GM23338 (cell line): ENCODE measurements around the gene COA4. TPM values are rescaled to one million over a fixed set of nuclear protein-coding genes. Genes with fewer than 3 reads are reported as not detected.

Source experiments
- ATAC-seq: fragments of 200-7000 bp; cut with Tn5 transposase; 3 replicates; pipeline ENCODE4 v1.9.1; 2020
- DNase-seq: peaks from one replicate; pipeline ENCODE4 v3.0.0-alpha.2; 2015; ENCODE audit warnings: low spot score
- H2AFZ ChIP-seq: fragments of 200-600 bp; sonication (generic); 2 replicates; pipeline ENCODE4 v1.8.0; 2016; ENCODE audit warnings: antibody characterized with exemption, mild to moderate bottlenecking, moderate library complexity
- H3F3A ChIP-seq: fragments of 200-600 bp; sonication (generic); replicated peaks from 2 replicates; pipeline ENCODE4 v1.8.0; 2017; ENCODE audit warnings: antibody characterized with exemption, mixed run types, low read depth
- H3K27ac ChIP-seq: fragments of 200-600 bp; sonication (generic); 2 replicates; pipeline ENCODE4 v1.6.1; 2016; ENCODE audit warnings: low read depth
- H3K27me3 ChIP-seq: fragments of 200-600 bp; sonication (generic); 2 replicates; pipeline ENCODE4 v1.8.0; 2016; ENCODE audit warnings: mild to moderate bottlenecking, mixed run types, moderate library complexity; ENCODE audit not compliant: insufficient read depth
- H3K36me3 ChIP-seq: fragments of 200-600 bp; sonication (generic); 2 replicates; pipeline ENCODE4 v1.8.0; 2016; ENCODE audit warnings: mild to moderate bottlenecking; ENCODE audit not compliant: insufficient read depth
- H3K4me1 ChIP-seq: fragments of 200-600 bp; sonication (generic); 2 replicates; pipeline ENCODE4 v1.8.0; 2016; ENCODE audit warnings: mild to moderate bottlenecking, moderate library complexity; ENCODE audit not compliant: insufficient read depth
- H3K4me2 ChIP-seq: fragments of 200-600 bp; sonication (generic); 2 replicates; pipeline ENCODE4 v1.7.1; 2017; ENCODE audit warnings: mixed run types
- H3K4me3 ChIP-seq: fragments of 200-600 bp; sonication (generic); 2 replicates; pipeline ENCODE4 v1.6.1; 2016; ENCODE audit warnings: mixed run types
- H3K79me2 ChIP-seq: fragments of 200-600 bp; sonication (generic); replicated peaks from 2 replicates; pipeline ENCODE4 v1.8.0; 2017; ENCODE audit warnings: mild to moderate bottlenecking; ENCODE audit not compliant: insufficient read depth
- H3K9me2 ChIP-seq: fragments of 200-600 bp; sonication (generic); 2 replicates; pipeline ENCODE4 v1.8.0; 2017; ENCODE audit not compliant: insufficient read depth
- H4K20me1 ChIP-seq: fragments of 200-600 bp; sonication (generic); replicated peaks from 2 replicates; pipeline ENCODE4 v1.8.0; 2017; ENCODE audit warnings: mild to moderate bottlenecking; ENCODE audit not compliant: insufficient read depth
- H3K27ac Mint-ChIP-seq: 2 replicates; pipeline ENCODE4 v1.8.0; 2020; ENCODE audit warnings: inconsistent platforms, mild to moderate bottlenecking, moderate library complexity, mixed read lengths
- H3K27me3 Mint-ChIP-seq: 3 replicates; pipeline ENCODE4 v1.8.0; 2022; ENCODE audit warnings: low read depth, mild to moderate bottlenecking, moderate library complexity, mixed read lengths, inconsistent platforms; ENCODE audit not compliant: insufficient read depth, poor library complexity
- H3K36me3 Mint-ChIP-seq: 3 replicates; pipeline ENCODE4 v1.8.0; 2021; ENCODE audit warnings: low read depth, mild to moderate bottlenecking, inconsistent platforms, moderate library complexity, mixed read lengths
- H3K4me1 Mint-ChIP-seq: 3 replicates; pipeline ENCODE4 v1.8.0; 2020; ENCODE audit warnings: mild to moderate bottlenecking, inconsistent platforms, mixed read lengths
- H3K4me3 Mint-ChIP-seq: 3 replicates; pipeline ENCODE4 v1.8.0; 2021; ENCODE audit warnings: moderate library complexity, mild to moderate bottlenecking, inconsistent platforms, mixed read lengths
- H3K9me3 Mint-ChIP-seq: 3 replicates; pipeline ENCODE4 v1.8.0; 2020; ENCODE audit warnings: moderate library complexity, mild to moderate bottlenecking, inconsistent platforms, mixed read lengths
- CREB1 ChIP-seq: fragments of 250-450 bp; sonication (Bioruptor Pico); IDR thresholded peaks from 2 replicates; pipeline ENCODE4 v1.5.0; 2020; ENCODE audit warnings: low read depth, mild to moderate bottlenecking, moderate library complexity
- ETS1 ChIP-seq: IDR thresholded peaks from 2 replicates; pipeline ENCODE4 v1.6.1; 2016; ENCODE audit warnings: antibody characterized with exemption
- EZH2 ChIP-seq: fragments of 200-600 bp; sonication (generic); IDR thresholded peaks from one replicate; pipeline ENCODE4 v1.8.0; 2017; ENCODE audit warnings: antibody characterized with exemption, mild to moderate bottlenecking, low read depth; ENCODE audit not compliant: unreplicated experiment
- JUNB ChIP-seq: IDR thresholded peaks from one replicate; pipeline ENCODE4 v1.6.1; 2016; ENCODE audit warnings: antibody characterized with exemption; ENCODE audit not compliant: unreplicated experiment
- NANOG ChIP-seq: IDR thresholded peaks from 2 replicates; pipeline ENCODE4 v1.6.1; 2016; ENCODE audit warnings: antibody characterized with exemption, borderline replicate concordance
- POLR2AphosphoS5 ChIP-seq: IDR thresholded peaks from 2 replicates; pipeline ENCODE4 v1.6.1; 2016; ENCODE audit warnings: antibody characterized with exemption, low read depth
- REST ChIP-seq: IDR thresholded peaks from one replicate; pipeline ENCODE4 v1.6.1; 2018; ENCODE audit warnings: antibody characterized with exemption; ENCODE audit not compliant: unreplicated experiment
- STAT1 ChIP-seq: IDR thresholded peaks from one replicate; pipeline ENCODE4 v1.6.1; 2016; ENCODE audit warnings: antibody characterized with exemption; ENCODE audit not compliant: unreplicated experiment
- ZNF331 ChIP-seq: fragments of 250-450 bp; sonication (Bioruptor Pico); IDR thresholded peaks from 2 replicates; pipeline ENCODE4 v1.5.0; 2020; ENCODE audit warnings: low read depth, mild to moderate bottlenecking, moderate library complexity
- ZNF462 ChIP-seq: fragments of 250-450 bp; sonication (Bioruptor Pico); IDR thresholded peaks from 2 replicates; pipeline ENCODE4 v1.5.0; 2020; ENCODE audit warnings: mild to moderate bottlenecking, moderate library complexity
- polyA plus RNA-seq: library from polyadenylated mRNA; unstranded; fragments of >200 nt; fragmentation: Nextera tagmentation; extraction: Ambion mirVana; gene quantifications from 2 replicates; pipeline ENCODE4 v1.2.1, GENCODE V29; 2016
- total RNA-seq: library from RNA; depleted of rRNA; stranded (reverse); fragments of >200 nt; shearing (Covaris generic); gene quantifications from 2 replicates; pipeline ENCODE4 v1.2.3, GENCODE V29; 2014
- TF ChIP-seq, protein P1 (sequence below), 2 experiments: fragments of 200-600 bp in 1 of 2; sonication (generic) in 1 of 2; conservative IDR thresholded peaks; 2 replicates each; pipeline versions ENCODE4 v1.5.1 to v1.6.1; 2016 to 2017; ENCODE audit warnings: antibody characterized with exemption in 2 of 2, low read depth in 2 of 2, mild to moderate bottlenecking in 2 of 2, moderate library complexity in 1 of 2

The COA4 gene
- total and polyA plus RNA-seq, 2 experiments from 2014 or later, result 168 to 174 TPM

DNA sequence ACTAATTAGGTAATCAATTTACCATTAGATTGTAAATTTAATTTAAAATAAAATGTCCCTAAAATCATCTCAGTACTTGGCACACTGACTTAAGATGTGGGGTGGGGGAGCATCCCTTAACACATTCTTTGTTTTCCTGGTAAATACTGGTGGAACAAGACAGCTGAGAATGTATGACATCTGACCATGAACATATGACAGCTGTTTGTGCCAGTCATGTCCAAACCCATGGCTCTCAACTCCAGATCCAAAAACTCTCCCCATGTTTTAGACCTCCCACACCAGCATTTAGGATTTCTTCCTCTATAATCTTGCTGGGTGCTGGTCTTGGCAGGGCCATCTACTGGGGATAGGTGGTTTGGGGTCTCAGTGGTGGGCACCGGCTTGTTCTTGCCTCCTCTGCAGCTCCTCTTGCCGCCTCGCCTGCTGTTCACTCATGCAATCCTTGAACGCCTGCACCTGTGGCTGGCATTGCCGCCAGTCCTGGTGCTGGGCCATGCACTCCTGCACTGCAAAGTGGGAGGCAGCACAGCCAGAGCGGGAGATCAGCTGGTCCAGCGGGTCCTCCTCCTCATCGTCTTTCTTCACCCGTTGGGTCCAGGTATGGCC is 3.8 kb downstream of the COA4 start (continued):
- TF ChIP-seq JUNB (no peak), ETS1 (no peak), ZNF462 (no peak)

GRCh38 chr11:73870261-73870660 is 6.4 kb downstream of the COA4 start:
- Histone ChIP-seq H3K4me1 (peaks cover 17% of the 10 kb centered on the region), H3K79me2 (peaks cover 19% of the 10 kb centered on the region), H4K20me1 (peaks cover 14% of the 10 kb centered on the region), H3K4me2 (peak overlapping the region; percentile 9; the same call in 1 of the 2 replicates), H3K9me2 (no peaks in the 10 kb centered on the region), H3K27ac (0 out of 2 replicates have a peak overlapping the region, but pooled peaks have one; percentile 6), H3F3A (peaks cover 8% of the 10 kb centered on the region), H3K4me3 (no peak overlapping the region), H2AFZ (no peak overlapping the region), H3K36me3 (peaks cover 21% of the 10 kb centered on the region), H3K27me3 (no peaks in the 10 kb centered on the region)
- peak; percentile 34; the same call in 2 of the 3 replicates for ATAC-seq
- Mint-ChIP-seq H3K36me3 (peaks cover 41% of the 10 kb centered on the region), H3K4me1 (peaks cover 12% of the 10 kb centered on the region), H3K4me3 (no peak overlapping the region), H3K9me3 (no peaks in the 10 kb centered on the region), H3K27ac (peak overlapping the region; percentile 31; the same call in 1 of the 2 replicates), H3K27me3 (peaks cover 2% of the 10 kb centered on the region)
- no peak for DNase-seq
- no peak for TF ChIP-seq CREB1 (CRISPR knock-in tag)
- TF ChIP-seq POLR2AphosphoS5, result no peak
- TF ChIP-seq ZNF331 (CRISPR knock-in tag), result no peak
- TF ChIP-seq, protein P1, sequence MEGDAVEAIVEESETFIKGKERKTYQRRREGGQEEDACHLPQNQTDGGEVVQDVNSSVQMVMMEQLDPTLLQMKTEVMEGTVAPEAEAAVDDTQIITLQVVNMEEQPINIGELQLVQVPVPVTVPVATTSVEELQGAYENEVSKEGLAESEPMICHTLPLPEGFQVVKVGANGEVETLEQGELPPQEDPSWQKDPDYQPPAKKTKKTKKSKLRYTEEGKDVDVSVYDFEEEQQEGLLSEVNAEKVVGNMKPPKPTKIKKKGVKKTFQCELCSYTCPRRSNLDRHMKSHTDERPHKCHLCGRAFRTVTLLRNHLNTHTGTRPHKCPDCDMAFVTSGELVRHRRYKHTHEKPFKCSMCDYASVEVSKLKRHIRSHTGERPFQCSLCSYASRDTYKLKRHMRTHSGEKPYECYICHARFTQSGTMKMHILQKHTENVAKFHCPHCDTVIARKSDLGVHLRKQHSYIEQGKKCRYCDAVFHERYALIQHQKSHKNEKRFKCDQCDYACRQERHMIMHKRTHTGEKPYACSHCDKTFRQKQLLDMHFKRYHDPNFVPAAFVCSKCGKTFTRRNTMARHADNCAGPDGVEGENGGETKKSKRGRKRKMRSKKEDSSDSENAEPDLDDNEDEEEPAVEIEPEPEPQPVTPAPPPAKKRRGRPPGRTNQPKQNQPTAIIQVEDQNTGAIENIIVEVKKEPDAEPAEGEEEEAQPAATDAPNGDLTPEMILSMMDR (conservative IDR thresholded peaks at IDR 0.05; ENCODE audit: low read depth in 2 of 2), result no peak
- TF ChIP-seq STAT1, result no peak
- TF ChIP-seq REST, result no peak
- TF ChIP-seq NANOG, result no peak
- TF ChIP-seq EZH2, result no peak
